Cardiac muscle cell (in vitro differentiated cells and primary cell): ENCODE results near the gene HOXC11. TPM values are rescaled to one million over a fixed set of nuclear protein-coding genes. Genes with fewer than 3 reads are reported as not detected.

Source experiments
- DNase-seq, 2 donors: peaks; one replicate each; pipeline versions ENCODE4 v3.0.0 to v3.0.0-alpha.2; 2010 to 2017; ENCODE audit warnings: low read depth in 1 of 2, low spot score in 1 of 2
- H3K27ac ChIP-seq: fragments of 200-600 bp; sonication (generic); 2 replicates; pipeline ENCODE4 v1.5.1; 2016
- H3K27me3 ChIP-seq: fragments of 200-600 bp; sonication (generic); 2 replicates; pipeline ENCODE4 v1.6.0; 2016; ENCODE audit warnings: control low read depth
- H3K36me3 ChIP-seq: fragments of 200-600 bp; sonication (generic); 2 replicates; pipeline ENCODE4 v1.5.1; 2016; ENCODE audit warnings: control low read depth
- H3K4me1 ChIP-seq: fragments of 200-600 bp; sonication (generic); 2 replicates; pipeline ENCODE4 v1.8.1; 2017; ENCODE audit warnings: low read depth, mild to moderate bottlenecking, mixed run types
- H3K4me3 ChIP-seq: fragments of 200-600 bp; sonication (generic); 2 replicates; pipeline ENCODE4 v1.5.1; 2016; ENCODE audit warnings: mild to moderate bottlenecking
- H3K9me3 ChIP-seq: fragments of 200-600 bp; sonication (generic); 2 replicates; pipeline ENCODE4 v1.5.1; 2017; ENCODE audit warnings: low read depth, mild to moderate bottlenecking, control low read depth
- CTCF ChIP-seq: IDR thresholded peaks from 2 replicates; pipeline ENCODE4 v1.5.1; 2012; ENCODE audit warnings: low read depth, mild to moderate bottlenecking, low read length
- polyA plus RNA-seq: library from polyadenylated mRNA; unstranded; fragments of >200 nt; fragmentation: Nextera tagmentation; extraction: Ambion mirVana; gene quantifications from 2 replicates; pipeline ENCODE4 v1.2.1, GENCODE V29; 2016
- total RNA-seq: library from RNA; depleted of rRNA; stranded (reverse); fragments of >200 nt; gene quantifications from 2 replicates; pipeline ENCODE4 v1.2.3, GENCODE V29; 2016

HOXC11 gene
- total and polyA plus RNA-seq, 2 experiments from 2014 or later = not detected

GRCh38 chr12:53948650-53949593, 24.0 kb upstream of the HOXC11 start:
- DNase-seq = no peak
- Histone ChIP-seq H3K4me1 (no peaks in the 10 kb centered on the region), H3K4me3 (no peak overlapping the region), H3K36me3 (no peaks in the 10 kb centered on the region), H3K9me3 (no peaks in the 10 kb centered on the region), H3K27ac (no peak overlapping the region), H3K27me3 (peaks cover 100% of the 10 kb centered on the region)
- TF ChIP-seq CTCF = no peak

DNA sequence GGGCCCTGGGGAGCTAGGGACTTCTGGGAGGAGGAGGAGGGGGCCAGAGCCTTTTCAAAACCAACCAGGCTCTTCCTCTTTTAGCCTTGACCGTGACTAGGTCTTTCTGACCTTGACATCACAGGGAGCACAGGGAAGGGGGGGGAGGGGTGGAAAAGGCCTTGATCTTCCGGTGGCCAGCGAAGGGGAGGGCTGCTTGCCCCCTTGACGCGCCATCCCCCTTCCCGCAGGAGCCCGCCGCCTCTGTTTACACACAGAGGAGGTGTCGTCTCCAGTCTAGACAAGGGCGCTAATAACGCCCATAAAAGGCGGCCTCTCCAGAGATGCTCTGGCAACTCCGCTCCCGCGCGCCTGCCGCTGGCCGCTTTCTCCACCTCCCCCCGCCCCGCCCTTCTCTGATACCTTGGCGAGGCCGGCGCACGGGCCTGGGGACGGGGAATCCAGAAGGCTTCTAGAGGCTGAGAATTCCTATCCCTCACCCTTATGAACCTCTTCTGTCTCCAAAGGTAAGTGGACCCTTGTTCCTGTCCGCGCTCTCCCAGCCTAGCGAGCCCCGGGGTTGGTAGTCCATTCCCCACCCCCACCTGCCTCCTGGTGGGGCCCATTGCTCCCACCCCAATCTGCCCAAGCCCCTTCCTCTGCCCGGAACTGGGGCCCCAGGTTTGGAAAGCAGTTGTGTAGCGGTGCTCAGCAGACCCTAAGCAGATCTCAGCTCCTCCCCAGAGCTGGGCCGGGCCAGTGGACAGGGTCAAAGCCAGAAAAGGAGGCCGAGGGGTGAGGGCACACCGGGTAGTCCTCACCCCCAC, 23.1 kb upstream of the HOXC11 start:
- H3K27ac ChIP-seq = no peak overlapping the region
- H3K9me3 ChIP-seq = no peaks in the 10 kb centered on the region
- no peaks in the 10 kb centered on the region for H3K4me1 ChIP-seq
- DNase-seq = no peak
- TF ChIP-seq CTCF = no peak
- H3K36me3 ChIP-seq = no peaks in the 10 kb centered on the region
- H3K27me3 ChIP-seq = peaks cover 100% of the 10 kb centered on the region
- H3K4me3 ChIP-seq = no peak overlapping the region

DNA sequence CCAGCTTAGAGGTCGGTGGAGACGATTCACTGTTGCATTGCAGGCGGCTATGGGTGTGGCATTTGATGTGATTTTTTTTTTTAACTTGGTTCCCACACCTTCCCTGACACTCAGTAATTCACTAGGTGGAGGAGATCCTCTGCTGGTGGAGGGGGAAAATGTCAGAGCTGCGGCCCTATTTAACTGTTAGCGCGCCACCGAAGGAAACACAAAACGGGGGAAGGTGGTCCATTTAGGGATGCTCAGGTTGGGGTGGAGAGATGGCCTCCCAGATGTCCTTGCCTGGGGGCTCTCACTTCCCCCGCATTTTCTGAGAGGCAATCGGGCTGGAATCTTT, 22.5 kb upstream of the HOXC11 start:
- Histone ChIP-seq H3K27ac (no peak overlapping the region), H3K9me3 (no peaks in the 10 kb centered on the region), H3K4me1 (no peaks in the 10 kb centered on the region), H3K4me3 (no peak overlapping the region), H3K27me3 (peaks cover 100% of the 10 kb centered on the region), H3K36me3 (no peaks in the 10 kb centered on the region)
- TF ChIP-seq CTCF = no peak
- DNase-seq = no peak

- no peak for DNase-seq
- no peak for TF ChIP-seq CTCF
- H3K36me3 ChIP-seq = no peaks in the 10 kb centered on the region
- H3K27me3 ChIP-seq = peaks cover 100% of the 10 kb centered on the region
- no peaks in the 10 kb centered on the region for H3K4me1 ChIP-seq
- H3K4me3 ChIP-seq = no peak overlapping the region
- H3K27ac ChIP-seq = no peak overlapping the region
- H3K9me3 ChIP-seq = no peaks in the 10 kb centered on the region
Observed at GRCh38 chr12:53950789-53951576, 21.9 kb upstream of the HOXC11 start.

- no peak for DNase-seq
- Histone ChIP-seq H3K36me3 (no peaks in the 10 kb centered on the region), H3K4me1 (no peaks in the 10 kb centered on the region), H3K9me3 (no peaks in the 10 kb centered on the region), H3K27ac (no peak overlapping the region), H3K27me3 (peaks cover 100% of the 10 kb centered on the region), H3K4me3 (no peak overlapping the region)
- TF ChIP-seq CTCF = no peak
Observed at GRCh38 chr12:53951577-53952334, 21.2 kb upstream of the HOXC11 start.
